Stimulated activated CD8-positive, alpha-beta memory T cell treated with anti-CD3 and anti-CD28 coated beads, Interleukin-7, amount 100 ng/mL, for 24 hours (primary cell): ENCODE measurements around the gene TAS2R31.

Experiments used
- DNase-seq: peaks from one replicate; pipeline ENCODE4 v3.0.0-alpha.2; 2020; ENCODE audit warnings: low read depth

TAS2R31 gene

GRCh38 chr12:10998204-10998603 is 33.0 kb downstream of the TAS2R31 start, which contains the start of gene TAS2R20:
Gene TAS2R20, minus strand, starts transcription at chr12:10998304. Its CDS starts 429 bp downstream, at chr12:10997875.
- DNase-seq: no peak

GRCh38 chr12:10994307-10994706 is 36.9 kb downstream of the TAS2R31 start:
- DNase-seq: no peak

GRCh38 chr12:10989107-10989506 is 42.1 kb downstream of the TAS2R31 start:
- DNase-seq: no peak

GRCh38 chr12:10986812-10987211 is 44.4 kb downstream of the TAS2R31 start, which contains the start of gene TAS2R50:
Gene TAS2R50, minus strand, starts transcription at chr12:10986912. Its CDS starts 52 bp downstream, at chr12:10986860.
- DNase-seq: no peak

- no peak for DNase-seq
Observed at GRCh38 chr12:10982244-10982643, 49.0 kb downstream of the TAS2R31 start.
